Right lobe of liver (tissue), 6 donors: Measurements from ENCODE around the gene EML6. TPM values are rescaled to one million over a fixed set of nuclear protein-coding genes. Genes with fewer than 3 reads are reported as not detected.

ENCODE experiments used
- ATAC-seq, 4 donors: fragments of 200-7000 bp; cut with Tn5 transposase; one replicate each; pipeline ENCODE4 v1.9.1; 2020; ENCODE audit warnings: mild to moderate bottlenecking in 4 of 4, moderate library complexity in 4 of 4
- DNase-seq, 3 donors: peaks; one replicate each; pipeline ENCODE4 v3.0.0-alpha.2; 2020
- H3K27ac ChIP-seq, 3 donors: fragments of 200-600 bp; one replicate each; pipeline ENCODE4 v1.8.0; 2022
- H3K27me3 ChIP-seq, 2 donors: fragments of 200-600 bp; one replicate each; pipeline ENCODE4 v1.8.0; 2022
- H3K36me3 ChIP-seq, 4 donors: fragments of 200-600 bp; sonication (generic) in 1 of 4; one replicate each; pipeline versions ENCODE4 v1.5.1 to v1.8.0; 2017 to 2022; ENCODE audit warnings: control low read depth in 1 of 4
- H3K4me1 ChIP-seq, 4 donors: fragments of 200-600 bp; sonication (generic) in 1 of 4; one replicate each; pipeline versions ENCODE4 v1.5.1 to v1.8.0; 2017 to 2022; ENCODE audit warnings: control low read depth in 1 of 4
- H3K4me3 ChIP-seq, 3 donors: fragments of 200-600 bp; one replicate each; pipeline ENCODE4 v1.8.0; 2022
- H3K9me3 ChIP-seq, 4 donors: fragments of 200-600 bp; sonication (generic) in 1 of 4; one replicate each; pipeline versions ENCODE4 v1.5.1 to v1.8.0; 2017 to 2022; ENCODE audit warnings: control low read depth in 1 of 4
- POLR2A ChIP-seq: fragments of 450-650 bp; IDR thresholded peaks from one replicate; pipeline ENCODE4 v1.6.1; 2017; ENCODE audit warnings: antibody characterized with exemption, mild to moderate bottlenecking
- WGBS: methylation state at CpG from one replicate; pipeline ENCODE4 v1.1.6; 2018; ENCODE audit warnings: low coverage, low lambda C conversion rate; ENCODE audit not compliant: insufficient coverage; ENCODE audit errors: missing lambda C conversion rate; 5-methylcytosine and 5-hydroxymethylcytosine counted together
- intact Hi-C, 2 donors: fragments of 100-400 bp; cut with DNase I; formaldehyde crosslinking; loops; one replicate each; pipeline versions ENCODE4 v1.11.2 to v1.14.1; 2022
- total RNA-seq, 6 experiments: library from RNA; depleted of rRNA in 2 of 6; stranded (reverse); fragments of >200 nt in 2 of 6; fragmentation: NEBNext Ultra II Directional in 3 of 6; extraction: Animal tissue kit (Norgen Biotek cat#: 25700) in 3 of 6; gene quantifications; one replicate each; pipeline versions ENCODE4 v1.1.0 to v1.2.4, GENCODE V29; 2016 to 2023
- TF ChIP-seq, protein P1 (sequence below), 4 donors: fragments of 200-600 bp in 3 of 4; fragments of 450-650 bp in 1 of 4; IDR thresholded peaks; one replicate each; pipeline versions ENCODE4 v1.5.1 to v1.8.0; 2016 to 2022; ENCODE audit warnings: antibody characterized with exemption in 4 of 4, mild to moderate bottlenecking in 2 of 4
- donor health status: DM: no; HTN: yes; CAD: no.
- donor health status: DM: no; HTN: no; CAD: no.
- donor health status: DM: no; HTN: no; CAD: no.
- donor health status: DM: no; HTN: yes; CAD: no.
- donor health status: DM: no; HTN: yes; CAD: no.

The EML6 gene
- total RNA-seq, 6 experiments from 2014 or later: 0.82 to 2.5 (median 1.5) TPM

DNA sequence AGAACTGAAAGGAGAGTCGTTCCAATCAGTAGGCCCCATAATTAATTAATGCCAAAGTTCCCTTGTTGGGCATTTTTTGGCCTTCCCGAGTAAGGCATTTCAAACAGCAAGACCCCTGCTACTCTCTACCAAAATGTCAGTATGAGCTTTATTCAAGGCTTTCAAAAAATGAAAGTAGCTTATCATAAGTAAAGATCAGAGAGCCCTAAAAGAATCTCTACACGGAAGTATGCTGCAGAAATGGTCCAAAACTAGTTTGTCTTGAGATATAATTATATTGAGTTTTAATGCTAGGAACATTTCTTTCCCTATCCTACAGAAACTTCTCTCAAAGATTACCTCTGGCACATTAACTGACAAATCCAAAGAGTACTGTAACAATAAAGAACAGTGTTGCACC lies 282.8 kb downstream of the EML6 start:
- Histone ChIP-seq H3K27me3 (no peaks in the 10 kb centered on the region), H3K4me3 (no peak overlapping the region), H3K9me3 (no peaks in the 10 kb centered on the region), H3K36me3 (no peaks in the 10 kb centered on the region), H3K27ac (peak overlapping the region in 1 of 3 donors; percentile 14), H3K4me1 (peaks cover 0 to 48% (median 9%) of the 10 kb centered on the region in 4 donors)
- DNase-seq: no peak
- intact Hi-C loops: no loop called here
- 23% methylated on average over 3 of the region's 3 CpGs for WGBS
- ATAC-seq: no peak
- TF ChIP-seq, protein P1, sequence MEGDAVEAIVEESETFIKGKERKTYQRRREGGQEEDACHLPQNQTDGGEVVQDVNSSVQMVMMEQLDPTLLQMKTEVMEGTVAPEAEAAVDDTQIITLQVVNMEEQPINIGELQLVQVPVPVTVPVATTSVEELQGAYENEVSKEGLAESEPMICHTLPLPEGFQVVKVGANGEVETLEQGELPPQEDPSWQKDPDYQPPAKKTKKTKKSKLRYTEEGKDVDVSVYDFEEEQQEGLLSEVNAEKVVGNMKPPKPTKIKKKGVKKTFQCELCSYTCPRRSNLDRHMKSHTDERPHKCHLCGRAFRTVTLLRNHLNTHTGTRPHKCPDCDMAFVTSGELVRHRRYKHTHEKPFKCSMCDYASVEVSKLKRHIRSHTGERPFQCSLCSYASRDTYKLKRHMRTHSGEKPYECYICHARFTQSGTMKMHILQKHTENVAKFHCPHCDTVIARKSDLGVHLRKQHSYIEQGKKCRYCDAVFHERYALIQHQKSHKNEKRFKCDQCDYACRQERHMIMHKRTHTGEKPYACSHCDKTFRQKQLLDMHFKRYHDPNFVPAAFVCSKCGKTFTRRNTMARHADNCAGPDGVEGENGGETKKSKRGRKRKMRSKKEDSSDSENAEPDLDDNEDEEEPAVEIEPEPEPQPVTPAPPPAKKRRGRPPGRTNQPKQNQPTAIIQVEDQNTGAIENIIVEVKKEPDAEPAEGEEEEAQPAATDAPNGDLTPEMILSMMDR (IDR thresholded peaks at IDR 0.05): no peak
- no peak for TF ChIP-seq POLR2A

DNA sequence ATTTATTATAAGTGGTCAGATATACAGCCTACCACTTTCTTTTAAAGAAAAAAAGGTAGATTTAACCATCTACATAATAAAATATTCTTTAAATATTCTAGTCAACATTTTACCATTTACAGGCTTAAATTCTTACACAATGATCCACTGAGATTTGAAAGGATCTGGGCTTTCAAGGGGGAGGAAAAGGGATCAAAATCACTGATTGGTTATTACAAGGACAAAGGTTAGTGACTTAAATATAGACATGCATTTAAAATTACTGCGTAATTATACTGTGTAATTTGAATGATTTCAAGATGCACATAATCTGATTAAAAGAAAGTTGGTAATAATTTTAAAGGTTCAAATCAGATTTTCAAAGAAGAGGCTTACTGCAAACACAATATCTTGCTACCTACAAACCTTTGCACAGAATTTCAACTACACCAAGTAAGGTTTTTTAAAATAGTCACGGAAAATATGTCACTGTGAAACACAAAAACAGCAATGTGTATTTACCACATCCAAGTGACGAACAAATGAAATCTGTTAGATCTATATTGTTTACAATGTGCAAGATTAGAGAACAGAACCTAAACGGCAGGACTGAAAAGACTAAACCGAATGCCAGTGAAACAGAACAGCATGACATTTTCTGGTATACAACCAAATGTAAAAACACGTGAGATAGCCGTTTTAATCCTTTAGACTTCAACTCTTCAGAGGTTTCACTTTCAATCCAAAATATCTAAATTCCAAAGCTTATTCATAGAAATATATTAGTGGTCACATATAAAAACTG lies 286.0 kb downstream of the EML6 start:
- no peak for DNase-seq

DNA sequence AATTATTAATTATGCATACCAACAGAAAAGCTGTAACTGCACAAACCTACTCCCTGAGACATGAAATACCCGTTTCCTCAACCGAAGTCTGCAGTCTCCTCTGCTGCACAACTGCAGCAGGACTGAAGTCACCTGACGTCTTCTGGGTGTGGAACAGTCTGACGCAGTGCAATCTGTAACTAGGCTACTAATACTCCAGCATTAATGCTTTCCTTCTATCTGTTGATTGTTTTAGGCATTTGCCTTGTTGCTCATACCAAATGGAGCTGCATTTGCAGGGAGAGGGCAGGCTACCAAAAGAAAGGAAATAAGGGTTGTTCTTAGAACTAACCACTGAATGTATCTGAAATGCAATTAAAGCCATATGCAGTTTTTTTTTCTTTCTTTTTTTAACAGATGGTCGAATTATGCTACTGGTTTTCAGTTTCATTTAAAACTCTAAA lies 286.7 kb downstream of the EML6 start:
- H3K9me3 ChIP-seq: no peaks in the 10 kb centered on the region
- peaks cover 0 to 63% (median 11%) of the 10 kb centered on the region in 4 donors for H3K4me1 ChIP-seq
- H3K27ac ChIP-seq: peak overlapping the region; percentile 69 to 88 (median 74)
- WGBS: 1% methylated on average over 5 of the region's 5 CpGs
- H3K27me3 ChIP-seq: no peaks in the 10 kb centered on the region
- no peaks in the 10 kb centered on the region for H3K36me3 ChIP-seq
- peak; percentile 37 to 85 (median 78) for DNase-seq
- peak; percentile 67 for TF ChIP-seq POLR2A
- TF ChIP-seq, protein P1 (IDR thresholded peaks at IDR 0.05): no peak
- peak; percentile 68 to 88 (median 80) for ATAC-seq
- H3K4me3 ChIP-seq: peak overlapping the region; percentile 44 to 57 (median 47)
- intact Hi-C loops: loop anchor here in 1 of 2 donors (10.0 kb wide), 1 partner anchor 105 kb away; no protein-coding TSS in a partner anchor

More for the DNA sequence above, 286.0 kb downstream of the EML6 start:
- Histone ChIP-seq H3K36me3 (no peaks in the 10 kb centered on the region), H3K27ac (peak overlapping the region; percentile 69 to 88 (median 74)), H3K4me1 (peaks cover 0 to 65% (median 11%) of the 10 kb centered on the region in 4 donors), H3K27me3 (no peaks in the 10 kb centered on the region), H3K9me3 (no peaks in the 10 kb centered on the region), H3K4me3 (peak overlapping the region; percentile 44 to 57 (median 47))
- intact Hi-C loops: loop anchor here in 1 of 2 donors (10.0 kb wide), 1 partner anchor 105 kb away; no protein-coding TSS in a partner anchor
- TF ChIP-seq, protein P1 (IDR thresholded peaks at IDR 0.05): no peak
- no peak for TF ChIP-seq POLR2A
- peak; percentile 27 to 59 (median 52) for ATAC-seq
- 2% methylated on average over 7 of the region's 7 CpGs for WGBS

DNA sequence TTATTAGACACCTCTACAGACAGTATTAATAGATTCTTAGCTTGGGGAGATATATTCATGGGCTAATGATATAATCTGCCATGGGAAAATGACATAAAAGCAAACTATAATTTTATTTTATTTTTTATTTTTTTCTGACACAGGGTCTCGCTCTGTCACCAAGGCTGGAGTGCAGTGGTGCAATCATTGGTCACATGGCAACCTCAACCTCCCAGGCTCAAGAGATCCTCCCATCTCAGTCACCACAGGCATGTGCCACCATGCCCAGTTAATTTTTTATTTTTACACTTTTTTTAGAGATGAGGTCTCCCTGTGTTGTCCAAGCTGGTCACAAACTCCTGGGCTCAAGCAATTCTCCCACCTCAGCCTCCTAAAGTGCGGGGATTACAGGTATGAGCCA lies 287.5 kb downstream of the EML6 start:
- DNase-seq: peak; percentile 59 to 84 (median 76)
- peaks cover 0 to 62% (median 11%) of the 10 kb centered on the region in 4 donors for H3K4me1 ChIP-seq
- peak; percentile 66 to 76 (median 68) for ATAC-seq

More for the DNA sequence above, 287.5 kb downstream of the EML6 start:
- no peaks in the 10 kb centered on the region for H3K27me3 ChIP-seq
- WGBS: 23% methylated on average over 2 of the region's 2 CpGs
- peak; percentile 43 for TF ChIP-seq POLR2A
- TF ChIP-seq, protein P1 (IDR thresholded peaks at IDR 0.05): no peak
- H3K36me3 ChIP-seq: no peaks in the 10 kb centered on the region
- intact Hi-C loops: loop anchor here in 1 of 2 donors (10.0 kb wide), 1 partner anchor 106 kb away; no protein-coding TSS in a partner anchor
- no peaks in the 10 kb centered on the region for H3K9me3 ChIP-seq
- peak overlapping the region; percentile 69 to 88 (median 74) for H3K27ac ChIP-seq
- H3K4me3 ChIP-seq: peak overlapping the region in 2 of 3 donors; percentile 44 to 57
